ENCODE results near the gene MND1. TPM values are rescaled to one million over a fixed set of nuclear protein-coding genes. Genes with fewer than 3 reads are reported as not detected.

MND1 gene, protein sequence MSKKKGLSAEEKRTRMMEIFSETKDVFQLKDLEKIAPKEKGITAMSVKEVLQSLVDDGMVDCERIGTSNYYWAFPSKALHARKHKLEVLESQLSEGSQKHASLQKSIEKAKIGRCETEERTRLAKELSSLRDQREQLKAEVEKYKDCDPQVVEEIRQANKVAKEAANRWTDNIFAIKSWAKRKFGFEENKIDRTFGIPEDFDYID
- total RNA-seq: 1 to 10 TPM; 2.3 to 4.2 (median 3.8) TPM

DNA sequence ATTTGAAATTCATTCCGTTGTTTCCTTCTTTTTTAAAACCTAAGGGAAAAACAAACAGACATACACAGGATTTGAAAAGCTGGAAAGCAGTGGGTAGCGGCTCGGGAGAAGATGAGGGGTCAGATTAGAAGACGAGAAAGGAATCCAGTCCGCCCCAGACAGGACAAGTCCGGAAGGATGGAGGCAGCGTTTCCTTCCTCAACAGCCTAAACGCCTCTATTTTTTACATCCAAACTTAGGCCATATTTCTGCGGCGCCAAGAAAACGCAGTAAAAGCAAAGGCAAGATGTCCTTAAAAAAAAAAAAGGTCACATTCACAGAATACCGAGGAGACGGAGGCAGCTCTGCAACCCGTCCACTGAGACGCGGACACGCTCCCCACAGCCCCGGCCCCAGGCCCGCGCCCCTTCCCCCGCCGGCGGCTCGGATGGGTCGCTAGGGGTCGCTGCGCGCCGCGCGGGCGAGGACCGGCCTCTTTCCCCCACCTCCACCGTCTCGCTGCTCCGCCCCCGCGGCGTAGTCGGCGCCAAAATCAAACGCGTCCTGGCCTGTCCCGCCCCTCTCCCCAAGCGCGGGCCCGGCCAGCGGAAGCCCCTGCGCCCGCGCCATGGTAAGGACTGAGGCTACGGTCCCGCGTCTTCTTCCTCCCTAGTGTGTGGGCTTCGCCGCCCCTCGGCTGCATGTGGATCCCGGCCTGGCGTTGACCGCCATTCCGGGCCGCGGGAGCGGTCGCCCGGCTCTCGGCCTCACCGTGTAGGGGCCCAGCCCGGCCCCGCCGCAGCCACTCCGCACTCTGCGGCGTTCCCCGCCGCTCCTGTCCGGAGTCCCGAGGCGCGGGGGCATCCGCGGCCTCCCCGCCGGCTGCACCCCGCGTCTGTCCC is at the start of gene MND1:
TSS of gene MND1 (plus strand) at position 558 of the 881 bp plus-strand sequence. CDS start at position 608, 50 bp downstream.
- Histone ChIP-seq H3K4me3 (peak within 1 kb of the TSS; percentile 67 to 82 (median 74)), H3K36me3 (no peaks in the 10 kb centered on the region), H3K27ac (peak within 1 kb of the TSS; percentile 9 to 72 (median 72)), H3K27me3 (no peaks in the 10 kb centered on the region), H3K9me3 (no peaks in the 10 kb centered on the region), H3K4me1 (peaks cover 0 to 23% (median 10%) of the 10 kb centered on the region in 3 donors)
- TF ChIP-seq POLR2A (IDR thresholded peaks at IDR 0.05): no peak
- TF ChIP-seq, protein P1, sequence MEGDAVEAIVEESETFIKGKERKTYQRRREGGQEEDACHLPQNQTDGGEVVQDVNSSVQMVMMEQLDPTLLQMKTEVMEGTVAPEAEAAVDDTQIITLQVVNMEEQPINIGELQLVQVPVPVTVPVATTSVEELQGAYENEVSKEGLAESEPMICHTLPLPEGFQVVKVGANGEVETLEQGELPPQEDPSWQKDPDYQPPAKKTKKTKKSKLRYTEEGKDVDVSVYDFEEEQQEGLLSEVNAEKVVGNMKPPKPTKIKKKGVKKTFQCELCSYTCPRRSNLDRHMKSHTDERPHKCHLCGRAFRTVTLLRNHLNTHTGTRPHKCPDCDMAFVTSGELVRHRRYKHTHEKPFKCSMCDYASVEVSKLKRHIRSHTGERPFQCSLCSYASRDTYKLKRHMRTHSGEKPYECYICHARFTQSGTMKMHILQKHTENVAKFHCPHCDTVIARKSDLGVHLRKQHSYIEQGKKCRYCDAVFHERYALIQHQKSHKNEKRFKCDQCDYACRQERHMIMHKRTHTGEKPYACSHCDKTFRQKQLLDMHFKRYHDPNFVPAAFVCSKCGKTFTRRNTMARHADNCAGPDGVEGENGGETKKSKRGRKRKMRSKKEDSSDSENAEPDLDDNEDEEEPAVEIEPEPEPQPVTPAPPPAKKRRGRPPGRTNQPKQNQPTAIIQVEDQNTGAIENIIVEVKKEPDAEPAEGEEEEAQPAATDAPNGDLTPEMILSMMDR (IDR thresholded peaks at IDR 0.05): peak; percentile 68 to 96 (median 86)
- intact Hi-C loops (cut with DNase I): loop anchor here (5.0 to 10.0 kb wide), 3 partner anchors 90 to 410 kb away; no protein-coding TSS in a partner anchor
- 3 to 7% methylated on average over 9 to 18 of the region's 86 CpGs for WGBS, 2 donors
- DNase-seq: peak; percentile 7

DNA sequence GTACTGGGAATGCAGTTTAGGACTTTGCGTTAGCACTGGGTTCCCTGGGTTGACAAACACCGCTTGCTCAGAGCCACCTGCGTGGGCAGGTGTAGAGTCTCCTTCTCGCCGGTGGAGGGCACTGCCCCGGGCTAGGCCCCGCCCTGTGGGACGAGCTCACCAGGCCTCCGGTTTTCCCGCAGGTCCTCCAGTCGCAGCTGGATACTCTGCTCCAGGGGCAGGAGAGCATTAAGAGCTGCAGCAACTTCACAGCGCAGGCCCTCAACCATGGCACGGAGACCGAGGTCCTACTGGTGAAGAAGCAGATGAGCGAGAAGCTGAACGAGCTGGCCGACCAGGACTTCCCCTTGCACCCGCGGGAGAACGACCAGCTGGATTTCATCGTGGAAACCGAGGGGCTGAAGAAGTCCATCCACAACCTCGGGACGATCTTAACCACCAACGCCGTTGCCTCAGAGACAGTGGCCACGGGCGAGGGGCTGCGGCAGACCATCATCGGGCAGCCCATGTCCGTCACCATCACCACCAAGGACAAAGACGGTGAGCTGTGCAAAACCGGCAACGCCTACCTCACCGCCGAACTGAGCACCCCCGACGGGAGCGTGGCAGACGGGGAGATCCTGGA is 49.2 kb upstream of the MND1 start:
- H3K27ac ChIP-seq: peak overlapping the region; percentile 36 to 76 (median 60)
- 85 to 91% methylated on average over 13 to 22 of the region's 40 CpGs for WGBS, 2 donors
- intact Hi-C loops (cut with DNase I): no loop called here
- DNase-seq: no peak
- peaks cover 0 to 29% (median 0%) of the 10 kb centered on the region in 3 donors for H3K36me3 ChIP-seq
- H3K4me3 ChIP-seq: peak overlapping the region in 2 of 4 donors; percentile 13 to 25
- H3K4me1 ChIP-seq: peaks cover 8 to 44% (median 11%) of the 10 kb centered on the region in 3 donors
- H3K9me3 ChIP-seq: peaks cover 0 to 9% (median 0%) of the 10 kb centered on the region in 3 donors
- TF ChIP-seq POLR2A (IDR thresholded peaks at IDR 0.05): no peak
- TF ChIP-seq, protein P1 (IDR thresholded peaks at IDR 0.05): peak in 2 of 6 experiments; percentile 16 to 46
- H3K27me3 ChIP-seq: no peaks in the 10 kb centered on the region

DNA sequence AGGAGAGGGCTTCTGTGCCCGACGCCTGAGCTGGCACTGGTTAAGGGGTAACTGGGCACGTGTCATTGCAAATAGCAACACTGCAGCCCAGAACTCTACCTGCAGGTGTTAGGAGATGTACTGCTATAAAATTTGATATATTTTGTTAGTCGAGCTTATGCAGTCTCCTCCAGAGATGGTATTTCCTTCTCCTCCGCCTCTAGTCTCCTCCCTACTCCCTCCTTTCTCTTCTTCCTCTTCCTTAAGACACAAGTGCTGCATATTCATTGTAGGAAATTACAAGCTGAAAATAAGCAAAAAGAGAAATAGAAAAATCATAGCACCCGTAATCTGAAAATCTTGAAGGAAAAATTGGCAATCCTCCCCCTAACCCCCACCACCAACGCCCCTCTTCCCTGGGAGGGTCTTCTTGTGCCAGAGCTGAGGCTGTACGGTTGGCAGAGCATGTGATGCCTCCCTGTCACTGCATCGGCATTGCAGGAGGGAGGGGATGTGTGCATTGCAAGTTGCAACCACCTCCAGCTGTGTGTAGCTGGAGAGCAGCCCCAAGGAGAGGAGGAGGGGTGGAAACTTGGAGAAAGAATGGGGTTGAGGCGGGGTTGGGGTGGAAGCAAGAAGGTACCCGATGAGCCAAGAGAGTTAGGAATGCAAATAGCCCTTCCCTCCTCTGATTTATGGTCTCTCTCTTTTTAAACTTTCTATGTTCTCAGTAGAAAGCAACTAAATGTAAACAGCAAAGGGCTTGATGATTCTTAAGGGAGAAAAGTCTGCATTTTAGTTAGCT is 48.3 kb upstream of the MND1 start:
- Histone ChIP-seq H3K4me3 (peak overlapping the region in 3 of 4 donors; percentile 1 to 25 (median 13)), H3K9me3 (peaks cover 0 to 9% (median 0%) of the 10 kb centered on the region in 3 donors), H3K27ac (peak overlapping the region in 3 of 4 donors; percentile 37 to 76 (median 56)), H3K4me1 (peaks cover 8 to 44% (median 11%) of the 10 kb centered on the region in 3 donors), H3K36me3 (peaks cover 0 to 39% (median 0%) of the 10 kb centered on the region in 3 donors), H3K27me3 (no peaks in the 10 kb centered on the region)
- no peak for DNase-seq
- intact Hi-C loops (cut with DNase I): no loop called here
- WGBS, 2 donors: 41 to 45% methylated on average over 11 of the region's 11 CpGs
- TF ChIP-seq, protein P1 (IDR thresholded peaks at IDR 0.05): no peak
- no peak for TF ChIP-seq POLR2A (IDR thresholded peaks at IDR 0.05)

DNA sequence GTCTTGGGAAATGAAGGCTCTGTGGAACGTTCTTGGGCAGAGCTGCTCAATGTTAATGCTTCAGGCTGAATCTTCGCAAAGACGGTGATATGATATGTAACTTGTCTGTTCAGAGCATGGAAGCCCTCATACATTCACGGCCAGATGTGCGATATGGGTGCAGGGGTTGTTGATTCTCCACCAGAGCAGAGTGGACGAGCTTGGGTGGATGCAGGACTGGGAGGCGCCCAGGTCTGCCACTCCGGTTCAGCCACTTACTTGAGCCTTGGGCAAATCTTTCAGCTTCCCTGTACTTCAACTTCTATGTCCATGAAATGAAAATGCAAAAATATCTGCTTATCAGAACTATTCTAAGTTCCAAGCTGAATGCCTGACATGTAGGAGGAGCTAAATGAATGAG is 47.4 kb upstream of the MND1 start:
- peak overlapping the region in 3 of 4 donors; percentile 37 to 76 (median 56) for H3K27ac ChIP-seq
- intact Hi-C loops (cut with DNase I): no loop called here
- H3K27me3 ChIP-seq: no peaks in the 10 kb centered on the region
- peaks cover 0 to 44% (median 0%) of the 10 kb centered on the region in 3 donors for H3K36me3 ChIP-seq
- WGBS, 2 donors: 57 to 70% methylated on average over 7 to 8 of the region's 8 CpGs
- TF ChIP-seq, protein P1 (IDR thresholded peaks at IDR 0.05): no peak
- no peak for TF ChIP-seq POLR2A (IDR thresholded peaks at IDR 0.05)
- peaks cover 0 to 9% (median 0%) of the 10 kb centered on the region in 3 donors for H3K9me3 ChIP-seq
- H3K4me1 ChIP-seq: peaks cover 8 to 44% (median 11%) of the 10 kb centered on the region in 3 donors
- no peak for DNase-seq
- peak overlapping the region in 2 of 4 donors; percentile 13 to 25 for H3K4me3 ChIP-seq

All from esophagus squamous epithelium (tissue), 5 donors.